ENCODE results near the gene SMIM45.

DNA sequence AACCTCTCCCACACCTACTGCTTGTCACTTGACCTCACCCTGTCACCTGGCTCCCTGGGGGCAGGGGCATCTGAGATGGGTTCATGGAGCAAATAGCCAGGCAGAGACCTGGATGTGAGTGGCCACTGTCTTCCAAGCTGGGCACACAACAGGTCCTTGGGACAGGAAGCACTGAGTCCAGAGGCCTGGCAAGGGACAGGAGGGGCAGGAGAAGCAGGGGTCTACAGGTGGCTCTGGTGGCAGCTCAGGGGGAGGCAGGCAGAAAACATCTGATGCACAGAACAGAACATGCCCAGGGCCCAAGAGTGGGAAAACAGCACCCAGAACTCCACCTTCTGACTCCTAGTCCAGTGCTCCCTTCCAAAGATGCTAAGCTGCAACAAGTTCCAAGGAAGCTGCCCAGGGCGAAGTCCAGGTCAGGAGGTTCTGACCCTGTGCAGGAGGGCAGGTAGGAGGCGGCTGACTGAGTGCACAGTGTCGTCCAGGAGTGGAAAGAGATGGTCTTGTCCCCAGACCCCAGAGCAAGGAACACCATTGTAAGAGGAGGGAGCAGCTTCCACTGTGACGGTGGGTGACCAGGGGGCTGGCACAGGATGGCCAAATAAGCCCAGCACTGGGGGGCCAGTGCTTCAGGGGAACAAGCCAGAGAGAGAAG, 28.9 kb upstream of the SMIM45 start:
- TF ChIP-seq TAF1 (IDR thresholded peaks at IDR 0.05; ENCODE audit: low read depth) (no peak), YY1 (IDR thresholded peaks at IDR 0.05; ENCODE audit: low read depth) (no peak), CEBPB (IDR thresholded peaks at IDR 0.05) (no peak), EGR1 (IDR thresholded peaks at IDR 0.05) (no peak), EP300 (IDR thresholded peaks at IDR 0.05; ENCODE audit: borderline replicate concordance) (no peak), TCF12 (IDR thresholded peaks at IDR 0.05; ENCODE audit: low read depth) (no peak), TEAD4 (IDR thresholded peaks at IDR 0.05) (no peak)
- TF ChIP-seq, protein P1, sequence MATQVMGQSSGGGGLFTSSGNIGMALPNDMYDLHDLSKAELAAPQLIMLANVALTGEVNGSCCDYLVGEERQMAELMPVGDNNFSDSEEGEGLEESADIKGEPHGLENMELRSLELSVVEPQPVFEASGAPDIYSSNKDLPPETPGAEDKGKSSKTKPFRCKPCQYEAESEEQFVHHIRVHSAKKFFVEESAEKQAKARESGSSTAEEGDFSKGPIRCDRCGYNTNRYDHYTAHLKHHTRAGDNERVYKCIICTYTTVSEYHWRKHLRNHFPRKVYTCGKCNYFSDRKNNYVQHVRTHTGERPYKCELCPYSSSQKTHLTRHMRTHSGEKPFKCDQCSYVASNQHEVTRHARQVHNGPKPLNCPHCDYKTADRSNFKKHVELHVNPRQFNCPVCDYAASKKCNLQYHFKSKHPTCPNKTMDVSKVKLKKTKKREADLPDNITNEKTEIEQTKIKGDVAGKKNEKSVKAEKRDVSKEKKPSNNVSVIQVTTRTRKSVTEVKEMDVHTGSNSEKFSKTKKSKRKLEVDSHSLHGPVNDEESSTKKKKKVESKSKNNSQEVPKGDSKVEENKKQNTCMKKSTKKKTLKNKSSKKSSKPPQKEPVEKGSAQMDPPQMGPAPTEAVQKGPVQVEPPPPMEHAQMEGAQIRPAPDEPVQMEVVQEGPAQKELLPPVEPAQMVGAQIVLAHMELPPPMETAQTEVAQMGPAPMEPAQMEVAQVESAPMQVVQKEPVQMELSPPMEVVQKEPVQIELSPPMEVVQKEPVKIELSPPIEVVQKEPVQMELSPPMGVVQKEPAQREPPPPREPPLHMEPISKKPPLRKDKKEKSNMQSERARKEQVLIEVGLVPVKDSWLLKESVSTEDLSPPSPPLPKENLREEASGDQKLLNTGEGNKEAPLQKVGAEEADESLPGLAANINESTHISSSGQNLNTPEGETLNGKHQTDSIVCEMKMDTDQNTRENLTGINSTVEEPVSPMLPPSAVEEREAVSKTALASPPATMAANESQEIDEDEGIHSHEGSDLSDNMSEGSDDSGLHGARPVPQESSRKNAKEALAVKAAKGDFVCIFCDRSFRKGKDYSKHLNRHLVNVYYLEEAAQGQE (IDR thresholded peaks at IDR 0.05; ENCODE audit: low read depth) = no peak
- TF ChIP-seq, protein P2, sequence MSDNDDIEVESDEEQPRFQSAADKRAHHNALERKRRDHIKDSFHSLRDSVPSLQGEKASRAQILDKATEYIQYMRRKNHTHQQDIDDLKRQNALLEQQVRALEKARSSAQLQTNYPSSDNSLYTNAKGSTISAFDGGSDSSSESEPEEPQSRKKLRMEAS (IDR thresholded peaks at IDR 0.05) = no peak
